ENCODE measurements around the gene C9orf50.

DNA sequence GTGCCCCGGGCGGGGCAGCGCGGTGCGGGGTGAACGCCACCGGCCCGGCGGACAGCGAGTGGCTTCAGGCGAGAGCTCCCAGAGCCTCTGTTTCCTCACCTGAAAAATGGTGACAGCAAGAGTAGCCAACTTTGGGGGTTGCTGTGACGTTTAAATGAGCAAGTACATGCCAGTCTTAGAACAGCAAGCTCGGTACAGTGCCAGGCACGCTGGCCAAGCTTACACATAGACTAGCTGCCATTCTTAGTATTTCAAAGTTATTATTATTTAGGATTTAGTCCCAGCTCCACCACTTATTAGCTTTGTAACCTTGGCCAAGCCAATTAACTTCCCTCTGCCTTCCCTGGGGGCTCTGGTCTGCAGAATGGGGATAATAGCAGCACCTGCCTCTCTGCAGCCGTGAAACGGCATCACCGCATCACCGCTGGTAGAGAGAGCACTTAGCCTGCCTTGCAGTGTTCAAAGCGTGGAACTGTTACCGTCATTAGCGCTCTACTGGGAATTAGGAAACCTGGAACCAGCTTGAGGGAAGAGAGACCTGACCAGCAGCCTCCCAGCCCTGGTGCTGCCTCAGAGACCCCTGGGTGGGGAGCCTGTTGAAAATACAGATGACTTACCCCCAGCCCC is at the start of gene C9orf50:
- TF ChIP-seq, protein P1, sequence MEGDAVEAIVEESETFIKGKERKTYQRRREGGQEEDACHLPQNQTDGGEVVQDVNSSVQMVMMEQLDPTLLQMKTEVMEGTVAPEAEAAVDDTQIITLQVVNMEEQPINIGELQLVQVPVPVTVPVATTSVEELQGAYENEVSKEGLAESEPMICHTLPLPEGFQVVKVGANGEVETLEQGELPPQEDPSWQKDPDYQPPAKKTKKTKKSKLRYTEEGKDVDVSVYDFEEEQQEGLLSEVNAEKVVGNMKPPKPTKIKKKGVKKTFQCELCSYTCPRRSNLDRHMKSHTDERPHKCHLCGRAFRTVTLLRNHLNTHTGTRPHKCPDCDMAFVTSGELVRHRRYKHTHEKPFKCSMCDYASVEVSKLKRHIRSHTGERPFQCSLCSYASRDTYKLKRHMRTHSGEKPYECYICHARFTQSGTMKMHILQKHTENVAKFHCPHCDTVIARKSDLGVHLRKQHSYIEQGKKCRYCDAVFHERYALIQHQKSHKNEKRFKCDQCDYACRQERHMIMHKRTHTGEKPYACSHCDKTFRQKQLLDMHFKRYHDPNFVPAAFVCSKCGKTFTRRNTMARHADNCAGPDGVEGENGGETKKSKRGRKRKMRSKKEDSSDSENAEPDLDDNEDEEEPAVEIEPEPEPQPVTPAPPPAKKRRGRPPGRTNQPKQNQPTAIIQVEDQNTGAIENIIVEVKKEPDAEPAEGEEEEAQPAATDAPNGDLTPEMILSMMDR (IDR thresholded peaks at IDR 0.05 in 8 of 11, conservative IDR thresholded peaks at IDR 0.05 in 3 of 11) = no peak
- no peak for TF ChIP-seq POLR2AphosphoS5 (IDR thresholded peaks at IDR 0.05)
- TF ChIP-seq POLR2A (IDR thresholded peaks at IDR 0.05) = no peak

Data from spleen (tissue), 7 donors.